HG03039 (cell line): Measurements from ENCODE around the gene NR4A1.

Experiments used
- ATAC-seq: cut with Tn5 transposase; IDR thresholded peaks from one replicate; pipeline ENCODE4 v1.9.1; 2021; ENCODE audit warnings: mild to moderate bottlenecking, moderate library complexity; ENCODE audit not compliant: unreplicated experiment

NR4A1 gene

DNA sequence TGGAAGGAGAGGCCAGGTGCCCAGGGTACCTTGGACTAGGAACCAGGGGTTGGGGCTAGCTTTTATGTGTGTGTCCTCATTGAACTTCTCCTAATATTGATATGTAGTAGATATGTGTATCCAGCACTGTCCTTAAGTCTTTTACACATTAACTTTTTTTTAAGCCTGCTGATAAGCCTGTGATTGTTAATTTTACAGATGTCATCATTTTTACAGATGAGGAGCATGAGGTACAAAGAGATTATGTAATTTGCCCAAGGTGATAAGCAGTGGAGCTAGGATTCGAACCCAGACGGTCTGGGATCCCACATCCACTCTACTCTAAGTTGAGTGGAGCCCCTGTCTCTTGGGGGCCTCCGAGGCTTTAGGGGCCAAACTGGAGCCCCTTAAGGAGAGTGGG lies 10.2 kb upstream of the NR4A1 start:
- ATAC-seq, result no peak

DNA sequence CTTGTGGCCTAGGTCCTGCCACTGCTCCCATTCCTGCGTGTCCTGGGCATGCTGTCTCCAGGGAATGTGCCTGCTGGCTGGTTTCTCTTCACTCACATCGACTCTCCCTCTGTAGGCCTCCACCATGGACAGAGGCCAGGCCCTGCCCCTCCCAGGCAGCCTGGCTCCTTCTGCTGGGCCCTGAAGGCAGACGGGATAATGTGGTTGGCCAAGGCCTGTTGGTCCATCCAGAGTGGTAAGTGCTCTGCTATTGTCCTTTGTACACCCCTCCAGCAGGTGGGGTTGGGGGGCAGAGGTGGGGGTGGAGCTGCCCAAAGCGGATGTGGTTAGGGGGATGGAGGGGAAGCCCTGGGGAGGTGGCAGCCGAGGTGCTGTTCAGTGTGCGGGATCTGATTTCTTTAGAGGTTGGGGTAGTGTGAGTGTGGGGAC lies 9.5 kb upstream of the NR4A1 start:
- no peak for ATAC-seq

DNA sequence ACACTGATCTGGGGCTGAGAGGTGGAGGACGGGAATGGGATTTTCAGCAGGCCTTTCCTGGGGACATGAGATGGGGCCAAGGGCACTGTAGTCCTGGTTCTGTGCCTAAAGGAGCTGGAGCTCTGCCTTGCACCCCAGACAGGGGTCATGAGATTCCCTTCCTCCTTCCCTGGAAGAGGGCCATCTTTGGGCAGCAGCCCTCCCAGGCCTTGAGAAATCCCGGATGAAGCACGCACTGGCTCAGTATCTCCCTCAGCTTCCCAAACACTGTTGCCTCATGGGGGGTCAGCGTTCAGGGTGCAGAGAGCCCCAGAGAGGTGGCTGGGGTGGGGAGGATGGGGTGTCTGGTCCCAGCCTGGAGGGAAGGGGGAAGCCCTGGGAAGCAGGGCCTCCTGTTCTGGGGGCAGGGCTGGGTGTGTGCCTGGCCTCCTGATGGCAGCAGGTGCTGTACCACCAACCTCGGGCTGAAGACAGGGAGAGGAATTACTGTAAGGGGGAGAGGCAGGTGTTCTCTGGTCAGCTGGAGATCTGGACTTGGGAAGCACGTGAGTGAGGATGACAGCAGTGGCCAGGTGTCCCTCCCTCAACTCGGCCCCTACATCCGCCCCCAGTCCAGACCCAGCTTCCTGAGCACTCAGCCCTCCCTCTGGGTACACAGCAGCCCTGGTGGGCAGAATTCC lies 8.4 kb upstream of the NR4A1 start:
- ATAC-seq, result no peak

DNA sequence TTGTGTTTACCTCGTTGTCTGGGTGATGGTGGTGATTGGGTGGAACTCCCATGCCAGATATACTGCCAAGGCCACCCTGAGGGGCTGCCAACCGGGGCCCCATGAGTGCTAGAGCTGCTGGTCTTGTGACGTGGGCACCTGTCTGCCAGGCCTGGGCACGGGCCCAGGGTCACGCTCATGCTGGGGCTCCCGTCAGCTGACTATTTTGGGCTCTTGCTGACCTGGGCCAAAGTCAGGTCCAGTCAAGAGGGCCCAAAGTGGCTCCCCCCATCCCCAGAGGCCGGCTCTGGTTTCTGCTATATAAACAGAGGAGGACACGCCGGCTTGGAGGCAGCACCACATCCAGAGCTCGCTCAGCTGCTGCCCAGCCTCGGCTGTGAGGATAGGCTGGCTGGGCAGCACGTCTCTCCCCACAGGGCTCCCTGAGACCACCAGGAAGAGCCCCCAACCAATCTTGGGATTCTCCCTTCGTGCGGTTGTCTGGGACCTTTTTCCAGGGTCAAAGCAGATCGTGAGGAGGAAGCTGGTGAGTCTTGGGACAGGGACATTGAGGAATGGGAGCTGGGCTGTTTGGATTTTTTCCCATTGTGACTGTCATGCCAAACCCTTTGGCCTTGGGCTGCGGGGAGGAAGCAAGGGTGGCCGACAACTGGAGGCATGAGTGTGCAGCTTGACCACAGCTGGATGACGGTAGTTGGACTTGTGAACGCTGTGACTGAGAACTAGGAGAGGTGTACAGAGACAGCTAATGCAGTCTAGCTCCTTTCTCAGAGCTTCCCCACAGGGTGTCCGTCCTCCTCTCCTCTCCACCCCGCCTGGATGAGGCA lies 7.6 kb upstream of the NR4A1 start:
- ATAC-seq, result no peak

DNA sequence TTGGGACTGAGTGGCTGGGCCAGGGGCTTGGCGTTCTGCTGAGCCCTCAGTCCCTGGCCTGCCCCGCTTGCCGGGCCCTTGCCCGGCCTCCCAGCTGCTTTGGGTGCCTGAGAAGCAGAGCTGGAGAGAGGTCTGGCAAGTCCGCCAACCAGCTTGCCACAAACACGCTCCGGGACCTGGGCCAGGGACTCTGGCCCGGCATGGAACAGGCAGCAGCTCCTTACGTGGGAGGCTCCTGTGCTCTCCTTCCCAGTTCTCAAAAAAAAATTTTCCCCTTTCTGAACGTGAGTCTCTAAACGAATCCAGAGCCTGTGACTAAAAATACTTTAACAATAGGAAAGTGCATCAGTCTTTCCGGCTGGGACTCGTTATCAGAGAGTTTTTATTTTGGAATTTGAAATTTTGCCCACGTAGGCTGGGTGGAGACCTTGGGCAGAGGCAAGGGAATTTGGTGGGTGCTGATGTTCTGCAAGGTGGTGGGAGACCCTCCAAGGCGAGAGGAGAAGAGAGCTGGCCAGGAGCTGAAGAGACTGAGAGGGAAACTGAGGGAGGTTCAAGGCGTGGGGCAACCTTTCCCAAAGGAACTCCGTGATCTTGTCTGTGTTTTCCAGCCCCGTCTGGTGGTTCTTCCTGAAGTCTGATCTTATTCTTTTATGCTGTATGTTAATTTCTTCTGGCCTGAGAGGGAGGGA lies 6.8 kb upstream of the NR4A1 start:
- ATAC-seq, result no peak

DNA sequence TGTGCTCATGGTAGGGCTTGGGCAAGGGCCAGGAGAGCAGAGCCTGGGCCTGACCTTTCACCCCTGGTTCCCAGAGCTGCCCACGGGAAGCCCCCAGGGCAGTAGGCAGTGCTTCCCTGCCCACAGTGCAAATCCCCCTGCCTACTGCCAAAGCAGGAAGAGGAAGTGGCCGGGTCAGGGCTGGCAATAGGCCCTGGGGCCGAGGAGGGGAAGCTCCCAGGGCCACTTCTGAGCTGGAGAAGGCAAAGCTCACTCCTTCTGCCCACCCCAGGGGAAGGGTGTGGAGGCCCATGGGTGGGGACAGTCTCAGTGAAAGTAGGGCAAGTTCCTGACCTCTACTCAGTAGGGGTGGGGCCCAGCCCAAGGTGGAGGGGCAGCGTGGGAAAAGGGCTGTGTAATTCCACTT lies 5.4 kb upstream of the NR4A1 start:
- ATAC-seq, result no peak

DNA sequence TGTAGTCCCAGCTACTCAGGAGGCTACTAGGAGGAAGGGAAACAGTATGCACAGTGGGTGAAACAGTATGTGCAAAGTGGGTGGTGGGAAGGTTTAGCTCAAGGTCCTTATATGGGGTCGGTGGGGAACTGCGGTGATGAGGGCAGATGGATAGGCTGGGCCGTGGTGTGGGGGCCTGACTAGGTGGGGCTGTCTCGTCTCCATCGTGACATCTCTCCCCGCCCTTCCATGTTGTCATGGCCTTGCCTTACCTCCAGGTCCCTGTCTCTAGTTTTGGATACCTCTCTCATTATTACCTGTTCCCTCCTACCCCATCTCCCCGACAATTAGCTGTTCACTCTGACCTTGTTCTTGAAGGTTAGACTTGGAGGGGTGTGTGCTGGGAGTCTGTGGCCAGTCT lies 4.4 kb upstream of the NR4A1 start:
- no peak for ATAC-seq

DNA sequence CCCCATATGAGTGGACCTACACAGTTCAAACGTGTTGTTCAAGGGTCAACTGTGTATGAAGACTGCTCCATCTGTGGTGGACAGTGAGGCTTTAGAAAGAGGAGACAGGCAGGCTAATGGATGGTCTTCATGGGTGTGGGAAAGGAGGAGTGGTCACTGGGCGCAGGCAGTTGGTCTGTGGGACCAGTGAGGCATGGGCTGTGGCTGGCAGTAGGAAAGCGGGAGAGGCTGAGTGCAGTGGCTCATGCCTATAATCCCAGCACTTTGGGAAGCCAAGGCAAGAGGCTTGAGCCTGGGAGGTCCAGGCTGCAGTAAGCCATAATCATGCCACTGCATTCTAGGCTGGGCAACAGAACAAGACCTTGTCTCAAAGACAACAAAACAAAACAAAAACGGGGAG lies 2.0 kb upstream of the NR4A1 start:
- no peak for ATAC-seq

DNA sequence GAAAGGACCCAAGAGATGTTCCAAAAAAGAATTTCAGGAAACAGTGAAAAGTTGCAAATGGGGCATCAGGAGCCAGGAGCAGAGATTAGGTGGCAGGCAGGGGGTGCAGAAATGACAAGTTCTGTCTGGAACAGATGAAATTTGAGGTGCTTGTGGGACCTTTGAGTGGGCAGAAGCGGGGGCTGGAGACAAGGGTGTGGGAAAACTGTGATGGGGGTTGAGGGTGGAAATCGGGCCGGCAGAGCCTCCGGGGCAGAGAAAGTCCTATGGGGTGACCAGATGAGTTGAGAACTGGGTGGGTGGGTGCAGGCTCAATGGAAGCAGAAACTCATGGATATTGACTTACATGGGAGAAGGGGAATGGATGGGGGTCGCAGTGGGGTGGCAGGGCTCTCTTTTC lies 1.6 kb upstream of the NR4A1 start:
- no peak for ATAC-seq

DNA sequence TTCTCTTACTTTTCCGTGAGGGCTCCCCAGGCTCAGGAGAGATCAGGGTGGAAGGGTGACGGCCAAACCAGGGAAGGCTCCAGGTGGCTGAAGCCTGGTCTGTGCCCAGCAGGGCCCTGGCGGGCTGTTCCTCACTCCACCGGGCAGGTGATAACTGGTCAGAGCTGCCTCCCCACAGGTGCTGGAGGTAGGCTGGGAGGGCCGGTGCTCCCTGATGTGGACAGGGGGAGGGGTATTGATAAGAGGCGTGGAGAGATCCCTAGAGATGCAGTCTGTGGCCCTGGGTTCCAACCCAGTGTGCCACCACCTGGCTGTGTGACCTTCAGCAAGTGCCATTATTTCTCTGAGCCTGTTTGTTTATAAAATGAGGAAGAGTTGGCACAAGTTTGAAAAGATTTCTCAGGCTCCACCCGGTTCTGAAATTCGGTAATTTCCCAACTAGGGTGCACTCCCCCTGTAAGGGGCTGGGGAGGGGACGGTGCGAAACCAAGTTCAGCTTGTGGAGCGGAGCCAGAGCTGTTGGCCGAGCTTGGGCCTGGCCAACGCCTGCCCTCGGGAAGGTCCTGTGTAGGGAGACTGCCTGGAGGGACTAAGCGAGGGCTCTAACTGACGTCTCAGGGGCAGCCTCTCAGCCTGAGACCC lies 1.0 kb upstream of the NR4A1 start:
- no peak for ATAC-seq

DNA sequence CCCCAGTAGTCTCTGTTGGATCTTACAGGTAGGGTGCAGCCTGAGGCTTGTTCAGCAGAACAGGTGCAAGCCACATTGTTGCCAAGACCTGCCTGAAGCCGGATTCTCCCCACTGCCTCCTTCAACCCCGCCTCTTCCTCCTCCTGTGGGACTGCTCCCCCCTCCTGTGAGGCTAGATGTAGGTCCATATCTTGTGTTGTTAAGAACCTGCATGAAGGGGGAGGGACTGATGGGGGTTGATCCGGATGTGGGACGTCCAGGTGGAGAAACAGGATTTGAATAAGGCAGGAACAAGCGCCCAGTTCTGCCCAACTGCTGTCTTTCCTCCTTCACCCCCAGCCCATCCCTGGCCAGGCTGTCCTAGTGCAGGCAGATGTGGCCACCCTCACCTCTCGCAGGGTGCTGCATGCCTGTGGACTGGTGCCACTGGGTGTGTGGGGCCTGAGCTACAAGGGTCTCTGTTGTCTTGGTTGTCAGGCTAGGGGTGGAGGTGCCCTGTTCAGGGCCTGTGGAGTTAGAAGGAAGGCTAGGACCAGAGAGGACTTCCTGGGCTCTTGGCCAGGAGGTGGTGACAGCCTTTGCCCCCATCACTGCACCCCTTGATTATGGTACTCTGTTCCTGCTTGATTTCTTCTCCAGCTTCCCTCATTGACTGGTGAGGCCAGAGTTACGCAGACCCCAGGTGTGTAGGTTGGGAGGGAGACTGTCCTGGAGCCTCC lies 1.4 kb downstream of the NR4A1 start:
- ATAC-seq, result no peak

DNA sequence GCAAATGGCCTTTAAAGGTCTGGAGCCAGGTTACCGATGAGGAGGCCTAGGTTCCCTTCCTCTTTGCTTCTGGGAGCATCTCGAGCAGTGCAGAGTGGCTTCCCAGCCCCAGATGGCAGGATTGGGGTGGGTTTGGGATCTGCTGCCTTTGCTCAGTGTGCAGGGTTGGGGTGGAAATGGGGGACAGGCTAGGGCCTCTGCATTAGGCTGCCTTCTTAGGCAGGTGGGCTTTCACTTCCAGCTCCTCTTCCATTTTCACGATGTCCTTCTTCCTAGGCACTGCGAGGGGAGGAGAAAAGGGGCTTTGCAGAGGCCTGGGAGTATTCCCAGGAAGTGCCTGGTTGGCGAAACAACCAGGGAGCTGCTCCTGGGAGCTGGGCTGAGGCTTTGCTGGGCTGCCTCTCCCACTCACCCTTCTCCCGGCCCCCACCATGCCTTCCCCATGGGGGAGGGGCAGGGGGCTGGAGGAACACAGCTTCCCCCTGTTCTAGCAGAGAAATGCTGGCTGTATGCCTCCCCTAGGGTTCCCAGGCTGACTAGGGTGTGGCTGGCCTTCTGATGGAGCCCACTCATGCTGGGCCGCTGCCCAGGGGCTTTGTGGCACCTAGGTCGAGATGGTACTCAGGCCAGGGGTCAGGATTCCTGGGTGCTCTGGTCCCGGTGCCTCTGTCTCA lies 2.4 kb downstream of the NR4A1 start:
- no peak for ATAC-seq

DNA sequence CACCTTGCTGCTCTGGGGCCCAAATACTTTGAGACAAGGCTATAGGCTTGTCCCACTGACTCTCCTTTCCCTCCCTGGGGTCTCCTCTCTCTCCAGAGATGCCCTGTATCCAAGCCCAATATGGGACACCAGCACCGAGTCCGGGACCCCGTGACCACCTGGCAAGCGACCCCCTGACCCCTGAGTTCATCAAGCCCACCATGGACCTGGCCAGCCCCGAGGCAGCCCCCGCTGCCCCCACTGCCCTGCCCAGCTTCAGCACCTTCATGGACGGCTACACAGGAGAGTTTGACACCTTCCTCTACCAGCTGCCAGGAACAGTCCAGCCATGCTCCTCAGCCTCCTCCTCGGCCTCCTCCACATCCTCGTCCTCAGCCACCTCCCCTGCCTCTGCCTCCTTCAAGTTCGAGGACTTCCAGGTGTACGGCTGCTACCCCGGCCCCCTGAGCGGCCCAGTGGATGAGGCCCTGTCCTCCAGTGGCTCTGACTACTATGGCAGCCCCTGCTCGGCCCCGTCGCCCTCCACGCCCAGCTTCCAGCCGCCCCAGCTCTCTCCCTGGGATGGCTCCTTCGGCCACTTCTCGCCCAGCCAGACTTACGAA lies 3.1 kb downstream of the NR4A1 start:
- ATAC-seq, result no peak

DNA sequence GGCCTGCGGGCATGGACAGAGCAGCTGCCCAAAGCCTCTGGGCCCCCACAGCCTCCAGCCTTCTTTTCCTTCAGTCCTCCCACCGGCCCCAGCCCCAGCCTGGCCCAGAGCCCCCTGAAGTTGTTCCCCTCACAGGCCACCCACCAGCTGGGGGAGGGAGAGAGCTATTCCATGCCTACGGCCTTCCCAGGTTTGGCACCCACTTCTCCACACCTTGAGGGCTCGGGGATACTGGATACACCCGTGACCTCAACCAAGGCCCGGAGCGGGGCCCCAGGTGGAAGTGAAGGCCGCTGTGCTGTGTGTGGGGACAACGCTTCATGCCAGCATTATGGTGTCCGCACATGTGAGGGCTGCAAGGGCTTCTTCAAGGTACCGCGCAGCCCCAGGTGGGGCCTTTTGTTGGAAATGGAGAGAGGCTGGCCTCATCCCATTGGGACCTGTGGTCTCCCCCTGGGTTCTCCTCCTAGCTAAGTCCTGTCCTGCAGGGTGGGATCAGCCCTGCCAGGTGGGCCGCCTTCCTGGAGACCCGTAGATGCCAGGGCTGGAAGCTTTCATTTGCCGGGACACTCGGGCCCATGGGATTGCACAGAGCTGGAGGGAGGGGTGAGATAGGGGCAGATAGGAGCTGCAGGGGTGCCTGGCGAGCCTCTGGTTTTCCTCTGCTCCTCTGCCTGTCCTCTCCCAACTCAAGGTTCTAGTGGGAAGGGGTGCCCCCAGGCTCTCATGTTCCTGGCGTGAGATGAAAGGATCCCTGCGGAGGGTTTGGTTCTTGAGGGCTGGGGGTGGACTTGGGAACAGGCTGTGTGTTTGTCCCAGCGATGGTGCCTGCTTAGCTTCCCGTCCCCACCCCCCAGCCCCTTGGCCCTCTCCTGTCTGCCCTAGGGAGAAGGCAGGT lies 3.8 kb downstream of the NR4A1 start:
- ATAC-seq, result no peak

DNA sequence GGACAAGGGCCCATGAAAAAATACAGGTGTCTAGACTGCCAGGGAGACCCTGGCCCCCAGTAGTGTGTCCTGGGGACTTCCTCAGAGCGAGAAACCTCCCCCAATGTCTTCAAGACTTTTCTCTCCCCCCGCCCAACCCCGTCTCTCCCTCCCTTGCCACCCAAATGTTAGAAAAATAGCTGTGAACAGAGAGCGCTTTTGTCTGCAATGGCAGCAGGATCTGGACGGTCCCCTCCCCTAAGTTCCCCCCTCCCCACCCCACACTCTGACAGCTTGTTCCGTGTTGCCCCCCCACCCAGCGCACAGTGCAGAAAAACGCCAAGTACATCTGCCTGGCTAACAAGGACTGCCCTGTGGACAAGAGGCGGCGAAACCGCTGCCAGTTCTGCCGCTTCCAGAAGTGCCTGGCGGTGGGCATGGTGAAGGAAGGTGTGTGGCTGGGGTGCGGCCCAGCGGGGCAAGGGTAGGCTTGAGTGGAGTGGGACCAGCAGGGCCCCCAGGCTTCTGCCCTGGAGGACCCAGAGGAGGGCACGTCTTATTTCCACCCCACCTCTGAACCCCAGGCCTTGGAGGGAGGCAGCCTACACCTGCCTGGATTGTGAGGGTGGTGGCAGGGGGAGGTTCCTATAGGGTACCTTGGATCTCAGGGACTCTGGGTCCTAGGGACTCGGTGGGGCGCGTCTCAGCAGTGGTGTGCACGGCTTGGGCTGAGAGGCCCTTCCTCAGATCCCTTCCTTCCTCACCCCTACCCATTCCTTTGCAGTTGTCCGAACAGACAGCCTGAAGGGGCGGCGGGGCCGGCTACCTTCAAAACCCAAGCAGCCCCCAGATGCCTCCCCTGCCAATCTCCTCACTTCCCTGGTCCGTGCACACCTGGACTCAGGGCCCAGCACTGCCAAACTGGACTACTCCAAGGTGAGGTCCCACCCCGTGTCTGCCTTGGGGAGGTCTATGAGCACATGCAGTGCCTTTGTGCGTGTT lies 4.8 kb downstream of the NR4A1 start:
- ATAC-seq, result no peak

DNA sequence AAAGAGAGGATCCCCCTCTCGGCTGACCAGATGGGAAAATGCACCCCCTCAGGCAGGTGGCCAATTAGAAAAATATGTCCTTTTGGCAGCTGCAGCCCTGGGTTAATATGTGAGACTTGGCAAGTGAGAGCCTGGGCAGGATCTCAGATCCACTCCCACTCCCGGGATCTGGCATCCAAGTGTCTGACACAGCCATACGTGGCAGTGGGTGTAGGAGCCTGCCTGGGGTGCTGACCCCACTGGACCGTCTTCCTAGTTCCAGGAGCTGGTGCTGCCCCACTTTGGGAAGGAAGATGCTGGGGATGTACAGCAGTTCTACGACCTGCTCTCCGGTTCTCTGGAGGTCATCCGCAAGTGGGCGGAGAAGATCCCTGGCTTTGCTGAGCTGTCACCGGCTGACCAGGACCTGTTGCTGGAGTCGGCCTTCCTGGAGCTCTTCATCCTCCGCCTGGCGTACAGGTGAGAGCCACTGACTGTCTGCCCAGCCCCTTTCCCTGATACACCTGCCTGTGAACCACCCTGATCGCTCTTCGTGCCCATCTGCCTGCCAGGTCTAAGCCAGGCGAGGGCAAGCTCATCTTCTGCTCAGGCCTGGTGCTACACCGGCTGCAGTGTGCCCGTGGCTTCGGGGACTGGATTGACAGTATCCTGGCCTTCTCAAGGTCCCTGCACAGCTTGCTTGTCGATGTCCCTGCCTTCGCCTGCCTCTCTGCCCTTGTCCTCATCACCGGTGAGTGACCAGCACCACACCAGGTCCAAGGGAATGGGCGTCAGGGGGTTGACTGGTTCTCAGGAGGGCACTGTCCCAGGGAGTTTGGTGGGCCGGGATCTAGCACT lies 5.8 kb downstream of the NR4A1 start:
- no peak for ATAC-seq
